H9 (cell line): ENCODE data around the gene EIF3B. TPM values are rescaled to one million over a fixed set of nuclear protein-coding genes. Genes with fewer than 3 reads are reported as not detected.
A peak's percentile ranks its signal among the peaks of the same experiment; 100 is the strongest.

Source experiments
- DNase-seq: peaks from one replicate; pipeline ENCODE4 v3.0.0-alpha.2; 2017
- H2AFZ ChIP-seq: one replicate; pipeline ENCODE4 v1.6.1; 2013; ENCODE audit warnings: mild to moderate bottlenecking, low read length, control low read depth, moderate library complexity
- H2AK5ac ChIP-seq: 2 replicates; pipeline ENCODE4 v1.6.1; 2013; ENCODE audit warnings: low read length, control low read depth, mixed read lengths; ENCODE audit not compliant: insufficient read length
- H2BK120ac ChIP-seq: one replicate; pipeline ENCODE4 v1.6.1; 2013; ENCODE audit warnings: low read depth, mild to moderate bottlenecking, low read length, control low read depth, inconsistent platforms; ENCODE audit not compliant: poor library complexity, severe bottlenecking
- H2BK12ac ChIP-seq: 2 replicates; pipeline ENCODE4 v1.6.1; 2013; ENCODE audit warnings: low read length, control low read depth, mixed read lengths, low read depth; ENCODE audit not compliant: insufficient read length
- H2BK15ac ChIP-seq: 2 replicates; pipeline ENCODE4 v1.6.1; 2013; ENCODE audit warnings: low read depth, low read length, control low read depth
- H2BK20ac ChIP-seq: one replicate; pipeline ENCODE4 v1.6.1; 2013; ENCODE audit warnings: low read depth, mild to moderate bottlenecking, low read length, control low read depth, inconsistent platforms; ENCODE audit not compliant: poor library complexity, severe bottlenecking
- H2BK5ac ChIP-seq: 2 replicates; pipeline ENCODE4 v1.6.1; 2013; ENCODE audit warnings: low read length, control low read depth, mixed read lengths; ENCODE audit not compliant: insufficient read length
- H3K14ac ChIP-seq: 2 replicates; pipeline ENCODE4 v1.6.1; 2013; ENCODE audit warnings: low read length, control low read depth; ENCODE audit not compliant: insufficient read depth
- H3K18ac ChIP-seq: 2 replicates; pipeline ENCODE4 v1.6.1; 2013; ENCODE audit warnings: low read depth, mild to moderate bottlenecking, mixed read lengths, low read length, control low read depth; ENCODE audit not compliant: insufficient read length
- H3K23ac ChIP-seq: 2 replicates; pipeline ENCODE4 v1.6.1; 2013; ENCODE audit warnings: low read length, control low read depth, mixed read lengths, low read depth; ENCODE audit not compliant: insufficient read length
- H3K23me2 ChIP-seq: 2 replicates; pipeline ENCODE4 v1.6.1; 2013; ENCODE audit warnings: low read depth, mild to moderate bottlenecking, mixed read lengths, low read length, control low read depth; ENCODE audit not compliant: insufficient read length, poor library complexity, severe bottlenecking
- H3K27ac ChIP-seq: 2 replicates; pipeline ENCODE4 v1.5.1; 2013; ENCODE audit warnings: low read length, control low read depth, mixed read lengths, low read depth; ENCODE audit not compliant: insufficient read length
- H3K27me3 ChIP-seq: 2 replicates; pipeline ENCODE4 v1.6.1; 2013; ENCODE audit warnings: low read length, control low read depth, inconsistent platforms; ENCODE audit not compliant: insufficient read depth
- H3K4ac ChIP-seq: 2 replicates; pipeline ENCODE4 v1.6.1; 2013; ENCODE audit warnings: low read depth, mild to moderate bottlenecking, control low read depth, inconsistent platforms, low read length, moderate library complexity
- H3K4me1 ChIP-seq: 2 replicates; pipeline ENCODE4 v1.6.1; 2013; ENCODE audit warnings: low read length, control low read depth, inconsistent platforms; ENCODE audit not compliant: insufficient read depth
- H3K4me2 ChIP-seq: 2 replicates; pipeline ENCODE4 v1.6.1; 2013; ENCODE audit warnings: low read length, control low read depth, mixed read lengths; ENCODE audit not compliant: insufficient read length, insufficient read depth
- H3K56ac ChIP-seq: 2 replicates; pipeline ENCODE4 v1.6.1; 2013; ENCODE audit warnings: low read depth, mild to moderate bottlenecking, mixed read lengths, low read length, control low read depth; ENCODE audit not compliant: insufficient read length
- H3K79me1 ChIP-seq: 2 replicates; pipeline ENCODE4 v1.6.1; 2013; ENCODE audit warnings: low read depth, mild to moderate bottlenecking, moderate library complexity, low read length, control low read depth, inconsistent platforms; ENCODE audit not compliant: insufficient read depth, poor library complexity, severe bottlenecking
- H3K79me2 ChIP-seq: 2 replicates; pipeline ENCODE4 v1.6.1; 2013; ENCODE audit warnings: low read length, control low read depth, inconsistent platforms; ENCODE audit not compliant: insufficient read depth
- H3K9ac ChIP-seq: 2 replicates; pipeline ENCODE4 v1.6.1; 2013; ENCODE audit warnings: low read length, control low read depth, mixed read lengths; ENCODE audit not compliant: insufficient read length; ENCODE audit errors: extremely low read depth
- H3K9me3 ChIP-seq: one replicate; pipeline ENCODE4 v1.6.1; 2013; ENCODE audit warnings: low read depth, low read length, inconsistent platforms; ENCODE audit not compliant: control insufficient read depth
- H3T11ph ChIP-seq: one replicate; pipeline ENCODE4 v1.6.1; 2013; ENCODE audit warnings: mild to moderate bottlenecking, low read length, control low read depth, inconsistent platforms
- H4K20me1 ChIP-seq: one replicate; pipeline ENCODE4 v1.6.1; 2013; ENCODE audit not compliant: control insufficient read depth, insufficient read length, insufficient read depth
- H4K5ac ChIP-seq: 2 replicates; pipeline ENCODE4 v1.6.1; 2013; ENCODE audit warnings: low read depth, mild to moderate bottlenecking, mixed read lengths, low read length, control low read depth; ENCODE audit not compliant: insufficient read length
- H4K8ac ChIP-seq: replicated peaks from 2 replicates; pipeline ENCODE4 v1.6.1; 2013; ENCODE audit warnings: low read length, control low read depth, mixed read lengths, low read depth; ENCODE audit not compliant: insufficient read length
- H4K91ac ChIP-seq: 2 replicates; pipeline ENCODE4 v1.6.1; 2013; ENCODE audit warnings: low read depth, mild to moderate bottlenecking, moderate library complexity, mixed read lengths, low read length, control low read depth; ENCODE audit not compliant: insufficient read length
- H3K27ac Mint-ChIP-seq, 3 experiments: 2 replicates in 2 of 3; 3 replicates in 1 of 3; pipeline ENCODE4 v1.8.0; 2020 to 2021; ENCODE audit warnings: mixed read lengths in 3 of 3, mild to moderate bottlenecking in 1 of 3, moderate library complexity in 1 of 3
- H3K27me3 Mint-ChIP-seq: 2 replicates; pipeline ENCODE4 v1.8.0; 2021; ENCODE audit warnings: low read depth, mild to moderate bottlenecking, moderate library complexity, mixed read lengths
- H3K36me3 Mint-ChIP-seq, 3 experiments: 2 replicates in 2 of 3; 3 replicates in 1 of 3; pipeline ENCODE4 v1.8.0; 2020 to 2021; ENCODE audit warnings: low read depth in 3 of 3, mixed read lengths in 3 of 3; ENCODE audit not compliant: insufficient read depth in 1 of 3
- H3K4me1 Mint-ChIP-seq, 2 experiments: 2 replicates each; pipeline ENCODE4 v1.8.0; 2020; ENCODE audit warnings: mixed read lengths in 2 of 2
- H3K4me3 Mint-ChIP-seq, 2 experiments: 2 replicates in 1 of 2; 3 replicates in 1 of 2; pipeline ENCODE4 v1.8.0; 2020 to 2021; ENCODE audit warnings: mild to moderate bottlenecking in 2 of 2, mixed read lengths in 2 of 2, moderate library complexity in 1 of 2
- H3K9me3 Mint-ChIP-seq, 2 experiments: 2 replicates in 1 of 2; 3 replicates in 1 of 2; pipeline ENCODE4 v1.8.0; 2020; ENCODE audit warnings: mild to moderate bottlenecking in 2 of 2, mixed read lengths in 2 of 2, moderate library complexity in 1 of 2
- CTCF ChIP-seq: fragments of 200-600 bp; sonication (generic); conservative IDR thresholded peaks from 3 replicates; pipeline ENCODE4 v1.8.0; 2021; ENCODE audit warnings: antibody characterized with exemption, mild to moderate bottlenecking
- WGBS: extraction: QIAGEN DNeasy Blood & Tissue Kit; methylation state at CpG from one replicate; pipeline ENCODE4 v1.1.7; 2013; ENCODE audit warnings: missing lambda C conversion rate, low lambda C conversion rate, mixed read lengths; ENCODE audit not compliant: insufficient read length; ENCODE audit errors: extremely low coverage; 5-methylcytosine and 5-hydroxymethylcytosine counted together
- total RNA-seq: library from RNA; stranded (reverse); gene quantifications from 2 replicates; pipeline ENCODE4 v1.2.1, GENCODE V29; 2021

The EIF3B gene
- total RNA-seq, 1 experiment from 2014 or later, result 337 TPM

- no peak overlapping the region for H3K9ac ChIP-seq
- WGBS, result no CpG with 5 or more reads among the region's 34 CpGs
- no peaks in the 10 kb centered on the region for H3K27me3 ChIP-seq
- H3T11ph ChIP-seq, result no peak overlapping the region
- no peak overlapping the region for H2BK20ac ChIP-seq
- Mint-ChIP-seq H3K4me3 (no peak overlapping the region; a peak in 1 of 5 replicates), H3K27ac (peak overlapping the region in 2 of 3 experiments; percentile 37 to 48; a peak in 4 of 7 replicates), H3K4me1 (peaks cover 0 to 2% of the 10 kb centered on the region in 2 experiments; a peak in 1 of 4 replicates), H3K36me3 (peaks cover 57 to 74% (median 68%) of the 10 kb centered on the region in 3 experiments), H3K27me3 (no peaks in the 10 kb centered on the region; the same call in 1 of the 2 replicates), H3K9me3 (no peaks in the 10 kb centered on the region; a peak in 2 of 5 replicates)
- H2BK5ac ChIP-seq, result no peak overlapping the region
- DNase-seq, result no peak
- H2AK5ac ChIP-seq, result no peak overlapping the region
- peaks cover 5% of the 10 kb centered on the region for H3K79me1 ChIP-seq
- H2BK12ac ChIP-seq, result no peak overlapping the region
- no peaks in the 10 kb centered on the region for H3K4me1 ChIP-seq
- H2AFZ ChIP-seq, result no peak overlapping the region
- no peaks in the 10 kb centered on the region for H3K23me2 ChIP-seq
- H2BK15ac ChIP-seq, result no peak overlapping the region
- H3K23ac ChIP-seq, result no peak overlapping the region
- H4K91ac ChIP-seq, result no peak overlapping the region
- no peak overlapping the region for H3K18ac ChIP-seq
- TF ChIP-seq CTCF, result no peak
- no peak overlapping the region for H3K14ac ChIP-seq
- no peak overlapping the region for H3K56ac ChIP-seq
- peaks cover 3% of the 10 kb centered on the region; the same call in 1 of the 2 replicates for H3K79me2 ChIP-seq
- H3K4ac ChIP-seq, result no peak overlapping the region
- H4K20me1 ChIP-seq, result no peaks in the 10 kb centered on the region
- H2BK120ac ChIP-seq, result no peak overlapping the region
- no peak overlapping the region for H3K4me2 ChIP-seq
- no peaks in the 10 kb centered on the region for H3K9me3 ChIP-seq
- no peak overlapping the region for H4K5ac ChIP-seq
- H4K8ac ChIP-seq, result no peak overlapping the region
- H3K27ac ChIP-seq, result no peak overlapping the region
Measured at GRCh38 chr7:2379821-2380450, 25.3 kb downstream of the EIF3B start.
